Left lung (tissue), 10 donors: Measurements from ENCODE around the gene PSMB3. TPM values are rescaled to one million over a fixed set of nuclear protein-coding genes. Genes with fewer than 3 reads are reported as not detected.

Source experiments
- ATAC-seq: fragments of 200-7000 bp; cut with Tn5 transposase; one replicate; pipeline ENCODE4 v1.9.1; 2020; ENCODE audit warnings: moderate library complexity
- DNase-seq, 4 donors: peaks; one replicate each; pipeline ENCODE4 v3.0.0-alpha.2; 2013 to 2020
- H3K27ac ChIP-seq, 2 donors: fragments of 200-600 bp; sonication (generic) in 1 of 2; one replicate each; pipeline versions ENCODE4 v1.5.0 to v1.8.0; 2020 to 2021
- H3K27me3 ChIP-seq, 2 donors: fragments of 200-600 bp; sonication (generic) in 1 of 2; one replicate each; pipeline versions ENCODE4 v1.5.0 to v1.8.0; 2020 to 2021
- H3K36me3 ChIP-seq, 2 donors: fragments of 200-600 bp; sonication (generic) in 1 of 2; one replicate each; pipeline versions ENCODE4 v1.5.0 to v1.8.0; 2020 to 2021
- H3K4me1 ChIP-seq, 2 donors: fragments of 200-600 bp; one replicate each; pipeline ENCODE4 v1.8.0; 2021
- H3K4me3 ChIP-seq, 2 donors: fragments of 200-600 bp; sonication (generic) in 1 of 2; one replicate each; pipeline versions ENCODE4 v1.5.0 to v1.8.0; 2020 to 2021; ENCODE audit warnings: mild to moderate bottlenecking in 1 of 2
- H3K9me3 ChIP-seq, 2 donors: fragments of 200-600 bp; sonication (generic) in 1 of 2; one replicate each; pipeline versions ENCODE4 v1.5.0 to v1.8.0; 2020 to 2021
- intact Hi-C, 2 donors: fragments of 100-400 bp; cut with DNase I; formaldehyde crosslinking; loops; one replicate each; pipeline versions ENCODE4 v1.11.2 to v1.14.2; 2022
- polyA plus RNA-seq, 6 donors: library from polyadenylated mRNA; unstranded; fragments of 120-200 nt; gene quantifications; one replicate each; pipeline ENCODE4 v1.2.1, GENCODE V29; 2013; ENCODE audit not compliant: insufficient read length in 6 of 6
- total RNA-seq, 2 donors: library from RNA; stranded (reverse); fragmentation: NEBNext Ultra II Directional; extraction: Animal tissue kit (Norgen Biotek cat#: 25700); gene quantifications; one replicate each; pipeline ENCODE4 v1.2.1, GENCODE V29; 2021
- TF ChIP-seq, protein P1 (sequence below), 2 donors: fragments of 200-600 bp; sonication (generic) in 1 of 2; IDR thresholded peaks; one replicate each; pipeline versions ENCODE4 v1.5.0 to v1.8.0; 2021; ENCODE audit warnings: antibody characterized with exemption in 2 of 2
- donor health status: DM: no; HTN: yes; CAD: no.
- donor health status: DM: no; HTN: no; CAD: no.

PSMB3 gene
- total and polyA plus RNA-seq, 8 donors = 84.9 to 191 (median 90.7) TPM

DNA sequence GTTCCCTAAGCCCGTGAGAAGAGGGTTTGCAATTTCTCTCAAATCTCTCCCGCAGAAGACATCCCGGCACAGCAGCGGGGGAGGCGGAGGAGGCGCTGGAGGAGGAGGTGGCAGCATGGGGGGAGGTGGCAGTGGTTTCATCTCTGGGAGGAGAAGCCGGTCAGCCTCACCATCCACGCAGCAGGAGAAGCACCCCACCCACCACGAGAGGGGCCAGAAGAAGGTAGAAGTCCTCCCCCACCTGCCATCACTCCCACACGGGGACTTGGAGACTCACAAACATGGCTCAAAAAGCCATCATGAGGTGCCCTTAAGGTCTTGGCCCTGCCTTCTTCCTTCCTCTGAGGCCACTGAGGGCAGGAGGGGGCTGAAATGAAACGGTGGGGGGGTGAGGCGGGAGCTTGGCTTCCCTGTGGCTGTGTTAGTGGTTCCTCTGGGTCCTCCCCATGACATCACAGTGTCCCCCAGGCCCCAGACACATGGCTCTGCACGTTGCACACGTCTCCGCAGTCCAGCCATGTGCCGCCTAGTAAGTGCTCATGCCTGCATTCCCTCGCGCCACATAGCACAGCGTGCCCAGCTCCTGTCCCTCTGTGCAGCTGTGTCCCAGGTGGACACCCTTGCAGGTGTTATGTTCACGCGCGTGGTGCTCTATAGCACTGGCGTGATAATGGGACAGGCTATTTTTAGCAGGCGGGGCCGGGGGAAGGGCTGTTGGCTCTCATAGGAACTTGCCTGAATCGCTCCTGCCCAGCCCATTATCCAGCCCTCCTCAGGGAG is 40.6 kb upstream of the PSMB3 start:
- Histone ChIP-seq H3K4me1 (peaks cover under 1 to 33% of the 10 kb centered on the region in 2 donors), H3K36me3 (peaks cover 0 to 89% of the 10 kb centered on the region in 2 donors), H3K27me3 (no peaks in the 10 kb centered on the region), H3K9me3 (no peaks in the 10 kb centered on the region), H3K27ac (no peak overlapping the region), H3K4me3 (no peak overlapping the region)
- no peak for DNase-seq
- no peak for ATAC-seq
- intact Hi-C loops = no loop called here
- TF ChIP-seq, protein P1, sequence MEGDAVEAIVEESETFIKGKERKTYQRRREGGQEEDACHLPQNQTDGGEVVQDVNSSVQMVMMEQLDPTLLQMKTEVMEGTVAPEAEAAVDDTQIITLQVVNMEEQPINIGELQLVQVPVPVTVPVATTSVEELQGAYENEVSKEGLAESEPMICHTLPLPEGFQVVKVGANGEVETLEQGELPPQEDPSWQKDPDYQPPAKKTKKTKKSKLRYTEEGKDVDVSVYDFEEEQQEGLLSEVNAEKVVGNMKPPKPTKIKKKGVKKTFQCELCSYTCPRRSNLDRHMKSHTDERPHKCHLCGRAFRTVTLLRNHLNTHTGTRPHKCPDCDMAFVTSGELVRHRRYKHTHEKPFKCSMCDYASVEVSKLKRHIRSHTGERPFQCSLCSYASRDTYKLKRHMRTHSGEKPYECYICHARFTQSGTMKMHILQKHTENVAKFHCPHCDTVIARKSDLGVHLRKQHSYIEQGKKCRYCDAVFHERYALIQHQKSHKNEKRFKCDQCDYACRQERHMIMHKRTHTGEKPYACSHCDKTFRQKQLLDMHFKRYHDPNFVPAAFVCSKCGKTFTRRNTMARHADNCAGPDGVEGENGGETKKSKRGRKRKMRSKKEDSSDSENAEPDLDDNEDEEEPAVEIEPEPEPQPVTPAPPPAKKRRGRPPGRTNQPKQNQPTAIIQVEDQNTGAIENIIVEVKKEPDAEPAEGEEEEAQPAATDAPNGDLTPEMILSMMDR (IDR thresholded peaks at IDR 0.05) = no peak

GRCh38 chr17:38712593-38712992 is 39.9 kb upstream of the PSMB3 start:
- Histone ChIP-seq H3K27ac (no peak overlapping the region), H3K4me3 (no peak overlapping the region), H3K9me3 (no peaks in the 10 kb centered on the region), H3K27me3 (no peaks in the 10 kb centered on the region), H3K36me3 (peaks cover 0 to 92% of the 10 kb centered on the region in 2 donors), H3K4me1 (peaks cover 0 to 27% of the 10 kb centered on the region in 2 donors)
- DNase-seq (no peak), ATAC-seq (no peak)
- TF ChIP-seq, protein P1 (IDR thresholded peaks at IDR 0.05) = no peak
- intact Hi-C loops = no loop called here

GRCh38 chr17:38713456-38714075 is 39.0 kb upstream of the PSMB3 start:
- no peak for ATAC-seq
- Histone ChIP-seq H3K4me3 (no peak overlapping the region), H3K27ac (no peak overlapping the region), H3K36me3 (peaks cover 0 to 93% of the 10 kb centered on the region in 2 donors), H3K4me1 (peaks cover 0 to 19% of the 10 kb centered on the region in 2 donors), H3K9me3 (no peaks in the 10 kb centered on the region), H3K27me3 (no peaks in the 10 kb centered on the region)
- intact Hi-C loops = no loop called here
- TF ChIP-seq, protein P1 (IDR thresholded peaks at IDR 0.05) = no peak
- DNase-seq = no peak

DNA sequence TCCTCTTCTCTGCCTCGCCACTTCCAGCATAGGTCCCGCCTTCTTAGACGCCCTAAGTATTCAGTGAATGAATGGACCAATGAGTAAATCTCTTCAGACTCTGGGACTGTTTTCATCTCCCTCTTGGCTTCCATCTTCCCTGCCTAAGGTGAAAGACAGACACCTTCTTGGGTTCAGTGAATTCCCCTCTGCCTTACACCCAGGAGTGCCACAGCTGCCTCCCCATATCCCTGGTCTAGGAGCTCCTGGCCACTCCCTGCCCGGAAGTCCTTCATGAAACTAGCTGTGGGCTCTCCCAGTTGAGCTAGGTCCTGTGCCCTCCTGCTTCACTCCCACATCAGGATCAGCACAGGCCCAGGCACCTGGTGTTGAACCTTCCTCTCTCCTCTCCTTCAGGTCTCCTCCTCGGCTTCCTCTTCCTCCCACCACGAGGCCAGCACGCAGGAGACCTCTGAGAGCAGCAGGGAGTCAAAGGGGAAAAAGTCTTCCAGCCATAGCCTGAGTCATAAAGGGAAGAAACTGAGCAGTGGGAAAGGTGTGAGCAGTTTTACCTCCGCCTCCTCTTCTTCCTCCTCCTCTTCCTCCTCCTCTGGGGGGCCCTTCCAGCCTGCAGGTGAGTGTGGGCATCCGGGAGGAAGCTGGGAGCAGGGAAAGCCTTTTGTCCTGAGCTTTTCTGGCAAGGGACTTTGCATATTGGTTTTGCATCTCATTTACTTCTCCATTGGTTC is 37.2 kb upstream of the PSMB3 start:
- no peak overlapping the region for H3K4me3 ChIP-seq
- TF ChIP-seq, protein P1 (IDR thresholded peaks at IDR 0.05) = no peak
- no peaks in the 10 kb centered on the region for H3K27me3 ChIP-seq
- ATAC-seq (no peak), DNase-seq (no peak)
- peaks cover 0 to 6% of the 10 kb centered on the region in 2 donors for H3K4me1 ChIP-seq
- peaks cover 0 to 94% of the 10 kb centered on the region in 2 donors for H3K36me3 ChIP-seq
- H3K27ac ChIP-seq = no peak overlapping the region
- intact Hi-C loops = no loop called here
- H3K9me3 ChIP-seq = no peaks in the 10 kb centered on the region
